Psoas muscle (tissue), 8 donors: ENCODE results near the gene TXNL4B. TPM values are rescaled to one million over a fixed set of nuclear protein-coding genes. Genes with fewer than 3 reads are reported as not detected.
A peak's percentile ranks its signal among the peaks of the same experiment; 100 is the strongest.

Experiments
- ATAC-seq, 4 donors: fragments of 200-7000 bp; cut with Tn5 transposase; one replicate each; pipeline ENCODE4 v1.9.1; 2020; ENCODE audit warnings: moderate library complexity in 3 of 4, mild to moderate bottlenecking in 2 of 4
- DNase-seq, 2 donors: peaks; one replicate each; pipeline ENCODE4 v3.0.0-alpha.2; 2020
- H3K27ac ChIP-seq: fragments of 200-600 bp; one replicate; pipeline ENCODE4 v1.8.0; 2022
- H3K27me3 ChIP-seq, 3 donors: fragments of 200-600 bp in 1 of 3; one replicate each; pipeline versions ENCODE4 v1.6.1 to v1.8.0; 2013 to 2022; ENCODE audit warnings: low read length in 2 of 3, mild to moderate bottlenecking in 2 of 3, moderate library complexity in 1 of 3; ENCODE audit not compliant: insufficient read depth in 3 of 3
- H3K36me3 ChIP-seq, 2 donors: fragments of 200-600 bp in 1 of 2; one replicate each; pipeline versions ENCODE4 v1.6.1 to v1.8.0; 2013 to 2022; ENCODE audit warnings: low read depth in 1 of 2, mild to moderate bottlenecking in 1 of 2, moderate library complexity in 1 of 2; ENCODE audit not compliant: insufficient read depth in 1 of 2
- H3K4me1 ChIP-seq: fragments of 200-600 bp; one replicate; pipeline ENCODE4 v1.8.0; 2022
- H3K4me3 ChIP-seq: fragments of 200-600 bp; one replicate; pipeline ENCODE4 v1.8.0; 2022; ENCODE audit warnings: mild to moderate bottlenecking
- H3K9me3 ChIP-seq: fragments of 200-600 bp; one replicate; pipeline ENCODE4 v1.8.0; 2022
- CTCF ChIP-seq: fragments of 200-600 bp; IDR thresholded peaks from one replicate; pipeline ENCODE4 v1.8.0; 2022; ENCODE audit warnings: antibody characterized with exemption
- WGBS, 3 donors: extraction: QIAGEN DNeasy Blood & Tissue Kit; methylation state at CpG; one replicate each; pipeline versions ENCODE4 v1.1.6 to v1.1.7; 2013; 5-methylcytosine and 5-hydroxymethylcytosine counted together
- intact Hi-C, 2 donors: fragments of 100-400 bp; cut with DNase I; formaldehyde crosslinking; loops; one replicate each; pipeline versions ENCODE4 v1.11.0 to v1.14.2; 2022
- polyA plus RNA-seq, 3 donors: library from polyadenylated mRNA; stranded (reverse); fragments of 200-250 nt; gene quantifications; one replicate each; pipeline ENCODE4 v1.2.3, GENCODE V29; 2013
- total RNA-seq, 4 donors: library from RNA; stranded (reverse); fragmentation: NEBNext Ultra II Directional in 2 of 4; extraction: Animal tissue kit (Norgen Biotek cat#: 25700) in 2 of 4; gene quantifications; one replicate each; pipeline versions ENCODE4 v1.2.1 to v1.2.4, GENCODE V29; 2021 to 2023
- donor health status: healthy with polysubstance abuse.
- donor health status: DM: no; HTN: no; CAD: no; lungs with moderate emphysema.
- donor health status: Bipolar disorder and iron deficiency.
- donor health status: healthy.
- donor health status: DM: yes; HTN: yes; CAD: no.
- donor health status: DM: no; HTN: no; CAD: no.
- donor health status: DM: no; HTN: no; CAD: no.
- donor health status: DM: yes; HTN: yes; CAD: no.

Gene TXNL4B
- total and polyA plus RNA-seq, 7 donors, result 6.7 to 52.1 (median 9.4) TPM

- 68 to 72% (median 71%) methylated on average over 12 of the region's 12 CpGs for WGBS, 3 donors
- Histone ChIP-seq H3K27ac (no peak overlapping the region), H3K27me3 (no peaks in the 10 kb centered on the region), H3K9me3 (no peaks in the 10 kb centered on the region), H3K36me3 (peaks cover 27 to 86% of the 10 kb centered on the region in 2 donors), H3K4me3 (no peak overlapping the region), H3K4me1 (peaks cover 12% of the 10 kb centered on the region)
- DNase-seq (peak in 1 of 2 donors; percentile 60), ATAC-seq (peak; percentile 86 to 95 (median 92))
- peak; percentile 61 for TF ChIP-seq CTCF
- intact Hi-C loops, result loop anchor here in 1 of 2 donors (10.0 kb wide), 1 partner anchor 245 kb away; no protein-coding TSS in a partner anchor
Measured at GRCh38 chr16:72099377-72099818, 6.0 kb upstream of the TXNL4B start.

GRCh38 chr16:72098936-72099335 is 5.5 kb upstream of the TXNL4B start:
- H3K36me3 ChIP-seq, result peaks cover 27 to 81% of the 10 kb centered on the region in 2 donors
- no peaks in the 10 kb centered on the region for H3K27me3 ChIP-seq
- intact Hi-C loops, result loop anchor here in 1 of 2 donors (10.0 kb wide), 1 partner anchor 244 kb away; no protein-coding TSS in a partner anchor
- H3K9me3 ChIP-seq, result no peaks in the 10 kb centered on the region
- DNase-seq (no peak), ATAC-seq (peak in 1 of 4 donors; percentile 10)
- no peak for TF ChIP-seq CTCF
- 81 to 84% (median 83%) methylated on average over 15 of the region's 15 CpGs for WGBS, 3 donors
- peaks cover 14% of the 10 kb centered on the region for H3K4me1 ChIP-seq
- no peak overlapping the region for H3K27ac ChIP-seq
- no peak overlapping the region for H3K4me3 ChIP-seq

GRCh38 chr16:72094266-72094610 is 818 bp upstream of the TXNL4B start:
- DNase-seq (no peak), ATAC-seq (peak; percentile 7 to 32 (median 12))
- H3K36me3 ChIP-seq, result peaks cover 18 to 54% of the 10 kb centered on the region in 2 donors
- H3K27ac ChIP-seq, result peak overlapping the region; percentile 86
- TF ChIP-seq CTCF, result no peak
- WGBS, 3 donors, result 1 to 2% (median 2%) methylated on average over 11 of the region's 11 CpGs
- H3K27me3 ChIP-seq, result no peaks in the 10 kb centered on the region
- H3K4me1 ChIP-seq, result peaks cover 21% of the 10 kb centered on the region
- no peaks in the 10 kb centered on the region for H3K9me3 ChIP-seq
- H3K4me3 ChIP-seq, result peak overlapping the region; percentile 89
- intact Hi-C loops, result loop anchor here in 1 of 2 donors (5.0 to 10.0 kb wide), 2 partner anchors 82 to 239 kb away; no protein-coding TSS in a partner anchor

- peak; percentile 44 to 62 (median 48) for ATAC-seq
Measured at GRCh38 chr16:72092832-72093447, 480 bp downstream of the TXNL4B start.

More at GRCh38 chr16:72092832-72093447, 480 bp downstream of the TXNL4B start:
- no peak for TF ChIP-seq CTCF
- H3K9me3 ChIP-seq, result no peaks in the 10 kb centered on the region
- peaks cover 21% of the 10 kb centered on the region for H3K4me1 ChIP-seq
- peaks cover 16 to 54% of the 10 kb centered on the region in 2 donors for H3K36me3 ChIP-seq
- no peaks in the 10 kb centered on the region for H3K27me3 ChIP-seq
- peak overlapping the region; percentile 89 for H3K4me3 ChIP-seq
- peak overlapping the region; percentile 86 for H3K27ac ChIP-seq
- intact Hi-C loops, result loop anchor here (2.0 to 10.0 kb wide), 3 partner anchors 81 to 238 kb away; partner anchors contain the start of gene DHODH (in 1 of the 2)
- no peak for DNase-seq
- WGBS, 3 donors, result 1% methylated on average over 22 of the region's 22 CpGs
